ENCODE measurements around the gene COMMD7. TPM values are rescaled to one million over a fixed set of nuclear protein-coding genes. Genes with fewer than 3 reads are reported as not detected.
A peak's percentile ranks its signal among the peaks of the same experiment; 100 is the strongest.

COMMD7 gene
- total RNA-seq, 1 donor from 2014 or later: 24.2 TPM

- no peak for DNase-seq
These were observed 67.9 kb downstream of the COMMD7 start for GRCh38 chr20:32675223-32675975.

- DNase-seq: no peak
These were observed 68.9 kb downstream of the COMMD7 start for GRCh38 chr20:32674362-32674789.

- DNase-seq: no peak
These were observed 70.0 kb downstream of the COMMD7 start for GRCh38 chr20:32672982-32673851.

GRCh38 chr20:32672394-32672981 is 70.8 kb downstream of the COMMD7 start:
- DNase-seq: no peak

GRCh38 chr20:32670773-32671455 is 72.4 kb downstream of the COMMD7 start:
- DNase-seq: no peak

- DNase-seq: no peak
These were observed 76.2 kb downstream of the COMMD7 start for GRCh38 chr20:32667027-32667426.

- no peak for DNase-seq
These were observed 78.5 kb downstream of the COMMD7 start for GRCh38 chr20:32664678-32665159.

GRCh38 chr20:32664012-32664677 is 79.1 kb downstream of the COMMD7 start:
- DNase-seq: no peak

GRCh38 chr20:32663335-32664011 is 79.8 kb downstream of the COMMD7 start:
- DNase-seq: no peak

GRCh38 chr20:32661820-32662528 is 81.3 kb downstream of the COMMD7 start:
- no peak for DNase-seq

- DNase-seq: no peak
These were observed 82.6 kb downstream of the COMMD7 start for GRCh38 chr20:32660661-32661060.

- no peak for DNase-seq
These were observed 86.4 kb downstream of the COMMD7 start for GRCh38 chr20:32656827-32657226.

- no peak for DNase-seq
These were observed 87.3 kb downstream of the COMMD7 start for GRCh38 chr20:32655903-32656512.

GRCh38 chr20:32652739-32653526 is 90.3 kb downstream of the COMMD7 start:
- peak; percentile 82 for DNase-seq

Other genes with a start within 250 kb of the COMMD7 start
- gene NOL4L, start 158.1 kb downstream of the COMMD7 start, total RNA-seq: 12.2 TPM
- 0.47 TPM for gene C20orf203, start 69.5 kb downstream of the COMMD7 start, total RNA-seq
- gene DNMT3B, start 18.9 kb upstream of the COMMD7 start, total RNA-seq: 4.8 TPM
- 109 TPM for gene MAPRE1, start 76.5 kb upstream of the COMMD7 start, total RNA-seq
- not detected for gene EFCAB8, start 115.5 kb upstream of the COMMD7 start, total RNA-seq